ENCODE results near the gene GALNTL6. TPM values are rescaled to one million over a fixed set of nuclear protein-coding genes. Genes with fewer than 3 reads are reported as not detected.
A peak's percentile ranks its signal among the peaks of the same experiment; 100 is the strongest.

GALNTL6 gene
- total and polyA plus RNA-seq, 4 donors = 6.1 to 25.4 (median 22.5) TPM

DNA sequence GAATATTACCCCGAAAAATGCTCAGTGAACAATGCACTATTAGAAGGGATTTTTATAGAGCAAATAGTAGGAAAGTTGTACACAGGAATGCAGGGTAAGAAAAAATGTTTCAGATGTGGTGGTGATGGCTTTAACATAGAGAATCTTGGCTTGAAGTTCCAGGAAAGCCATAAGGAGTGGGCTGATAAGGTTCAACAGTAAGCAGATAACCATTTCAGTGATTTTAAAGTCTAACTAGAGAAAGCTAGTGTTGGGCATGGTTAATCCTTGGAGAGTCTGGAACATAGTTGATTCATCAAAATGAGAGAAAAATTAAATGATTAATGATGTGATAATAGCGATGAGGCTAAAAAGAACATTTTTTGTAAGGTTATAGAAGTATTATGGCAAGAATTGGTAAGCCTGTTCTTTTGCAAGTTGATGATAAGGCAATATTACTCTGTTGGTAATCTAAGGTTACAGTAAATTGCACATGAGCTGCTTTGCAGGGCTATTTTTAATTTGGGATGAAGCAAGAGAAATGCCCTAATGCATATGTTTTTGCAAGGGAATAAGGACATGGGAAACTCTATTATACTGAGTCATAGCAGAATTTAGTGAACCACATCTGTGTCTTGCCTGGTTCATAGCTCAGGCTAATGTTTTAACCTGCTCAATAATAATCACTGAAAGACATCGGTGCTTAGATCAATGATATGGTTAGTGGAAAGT, 44.3 kb downstream of the GALNTL6 start:
- no peaks in the 10 kb centered on the region for H3K27me3 ChIP-seq (ENCODE audit: control insufficient read depth, insufficient read depth, low read length)
- H3K9me3 ChIP-seq (ENCODE audit: control insufficient read depth, insufficient read depth, low read length) = no peaks in the 10 kb centered on the region
- DNase-seq (ENCODE audit: low read depth in 4 of 6, low spot score in 6 of 6) = no peak
- WGBS (ENCODE audit: insufficient coverage) = 100% methylated on average over 1 of the region's 3 CpGs
- H3K4me3 ChIP-seq (ENCODE audit: low read depth, low read length) = no peak overlapping the region
- H3K27ac ChIP-seq (ENCODE audit: low read depth, low read length) = no peak overlapping the region
- H3K36me3 ChIP-seq (ENCODE audit: control insufficient read depth, insufficient read depth, low read length) = no peaks in the 10 kb centered on the region
- H3K4me1 ChIP-seq (ENCODE audit: control insufficient read depth, insufficient read depth, low read length) = no peaks in the 10 kb centered on the region

DNA sequence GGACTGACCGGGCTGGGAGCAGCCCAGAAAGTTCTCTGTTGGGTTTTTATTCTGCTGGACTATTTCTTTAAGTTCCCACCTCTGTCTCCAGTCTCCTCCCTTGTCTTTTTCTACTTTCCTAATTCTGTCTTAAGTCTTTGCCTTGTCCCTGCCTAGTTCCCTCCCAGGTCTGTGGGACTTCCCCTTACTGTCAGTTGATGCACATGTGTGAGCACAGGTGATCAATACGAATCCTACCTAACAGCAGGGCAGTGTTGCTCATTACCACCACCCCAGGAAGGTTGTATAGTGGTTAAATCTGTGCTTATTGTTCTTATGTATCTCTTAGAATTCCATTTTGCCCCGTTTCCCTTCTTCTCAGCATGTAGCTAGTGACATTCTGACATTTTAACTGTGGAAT, 62.1 kb downstream of the GALNTL6 start:
- Histone ChIP-seq H3K4me1 (ENCODE audit: control insufficient read depth, insufficient read depth, low read length) (no peaks in the 10 kb centered on the region), H3K4me3 (ENCODE audit: low read depth, low read length) (no peak overlapping the region), H3K27me3 (ENCODE audit: control insufficient read depth, insufficient read depth, low read length) (no peaks in the 10 kb centered on the region), H3K9me3 (ENCODE audit: control insufficient read depth, insufficient read depth, low read length) (no peaks in the 10 kb centered on the region), H3K36me3 (ENCODE audit: control insufficient read depth, insufficient read depth, low read length) (no peaks in the 10 kb centered on the region), H3K27ac (ENCODE audit: low read depth, low read length) (no peak overlapping the region)
- WGBS (ENCODE audit: insufficient coverage) = no CpG with 5 or more reads among the region's 3 CpGs
- DNase-seq (ENCODE audit: low read depth in 4 of 6, low spot score in 6 of 6) = no peak

DNA sequence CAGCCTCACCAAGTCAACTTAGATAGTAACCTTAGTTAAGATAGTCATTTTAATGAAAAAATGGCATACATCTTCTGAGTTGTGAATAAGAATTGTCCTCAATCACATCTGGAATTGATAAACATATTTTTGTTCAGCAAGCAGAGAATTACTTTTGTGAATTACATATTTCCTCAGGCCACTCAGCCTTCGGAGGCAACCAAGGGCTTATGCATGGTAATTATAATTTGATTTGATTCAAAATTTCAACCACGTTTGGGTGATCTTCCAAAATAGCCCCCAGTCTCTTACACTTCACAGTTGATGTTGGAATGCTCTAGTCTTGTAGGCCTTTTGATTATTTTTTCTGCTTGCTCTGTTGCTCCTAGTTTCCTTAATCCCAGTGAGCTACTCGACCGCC, 63.4 kb downstream of the GALNTL6 start:
- no peaks in the 10 kb centered on the region for H3K4me1 ChIP-seq (ENCODE audit: control insufficient read depth, insufficient read depth, low read length)
- H3K27me3 ChIP-seq (ENCODE audit: control insufficient read depth, insufficient read depth, low read length) = no peaks in the 10 kb centered on the region
- WGBS (ENCODE audit: insufficient coverage) = no CpG with 5 or more reads among the region's 4 CpGs
- H3K36me3 ChIP-seq (ENCODE audit: control insufficient read depth, insufficient read depth, low read length) = no peaks in the 10 kb centered on the region
- H3K9me3 ChIP-seq (ENCODE audit: control insufficient read depth, insufficient read depth, low read length) = no peaks in the 10 kb centered on the region
- H3K27ac ChIP-seq (ENCODE audit: low read depth, low read length) = no peak overlapping the region
- no peak overlapping the region for H3K4me3 ChIP-seq (ENCODE audit: low read depth, low read length)
- DNase-seq (ENCODE audit: low read depth in 4 of 6, low spot score in 6 of 6) = no peak

DNA sequence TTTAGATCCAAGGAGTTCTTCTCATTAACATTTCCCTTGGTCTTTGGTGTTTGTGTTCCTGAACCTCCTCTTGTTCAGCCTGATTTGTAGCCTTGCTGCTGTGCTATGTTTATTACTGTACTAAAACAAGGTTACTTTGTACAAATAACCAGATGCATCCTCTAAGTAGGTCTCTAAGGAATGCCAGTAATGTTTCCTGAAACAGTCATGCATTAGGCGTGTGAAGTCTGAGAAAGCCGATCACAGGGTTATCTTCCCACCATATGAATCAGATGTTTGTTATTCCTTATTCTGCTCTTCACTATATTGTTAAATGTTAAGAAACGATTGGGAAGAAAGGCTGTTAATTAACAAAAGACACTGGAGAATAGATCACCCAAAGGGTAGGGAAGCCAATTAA, 66.9 kb downstream of the GALNTL6 start:
- peak in 2 of 6 donors; percentile 3 to 59 for DNase-seq (ENCODE audit: low read depth in 4 of 6, low spot score in 6 of 6)
- no CpG with 5 or more reads among the region's 3 CpGs for WGBS (ENCODE audit: insufficient coverage)
- H3K36me3 ChIP-seq (ENCODE audit: control insufficient read depth, insufficient read depth, low read length) = no peaks in the 10 kb centered on the region

GRCh38 chr4:171889681-171890080, 76.5 kb downstream of the GALNTL6 start:
- no peaks in the 10 kb centered on the region for H3K27me3 ChIP-seq (ENCODE audit: control insufficient read depth, insufficient read depth, low read length)
- H3K36me3 ChIP-seq (ENCODE audit: control insufficient read depth, insufficient read depth, low read length) = no peaks in the 10 kb centered on the region
- peak in 1 of 6 donors; percentile 73 for DNase-seq (ENCODE audit: low read depth in 4 of 6, low spot score in 6 of 6)
- H3K9me3 ChIP-seq (ENCODE audit: control insufficient read depth, insufficient read depth, low read length) = no peaks in the 10 kb centered on the region
- no CpG with 5 or more reads among the region's 3 CpGs for WGBS (ENCODE audit: insufficient coverage)
- no peak overlapping the region for H3K27ac ChIP-seq (ENCODE audit: low read depth, low read length)
- no peak overlapping the region for H3K4me3 ChIP-seq (ENCODE audit: low read depth, low read length)
- H3K4me1 ChIP-seq (ENCODE audit: control insufficient read depth, insufficient read depth, low read length) = no peaks in the 10 kb centered on the region

More for the DNA sequence above, 66.9 kb downstream of the GALNTL6 start:
- no peaks in the 10 kb centered on the region for H3K4me1 ChIP-seq (ENCODE audit: control insufficient read depth, insufficient read depth, low read length)
- no peaks in the 10 kb centered on the region for H3K27me3 ChIP-seq (ENCODE audit: control insufficient read depth, insufficient read depth, low read length)
- H3K9me3 ChIP-seq (ENCODE audit: control insufficient read depth, insufficient read depth, low read length) = no peaks in the 10 kb centered on the region
- no peak overlapping the region for H3K27ac ChIP-seq (ENCODE audit: low read depth, low read length)
- no peak overlapping the region for H3K4me3 ChIP-seq (ENCODE audit: low read depth, low read length)

DNA sequence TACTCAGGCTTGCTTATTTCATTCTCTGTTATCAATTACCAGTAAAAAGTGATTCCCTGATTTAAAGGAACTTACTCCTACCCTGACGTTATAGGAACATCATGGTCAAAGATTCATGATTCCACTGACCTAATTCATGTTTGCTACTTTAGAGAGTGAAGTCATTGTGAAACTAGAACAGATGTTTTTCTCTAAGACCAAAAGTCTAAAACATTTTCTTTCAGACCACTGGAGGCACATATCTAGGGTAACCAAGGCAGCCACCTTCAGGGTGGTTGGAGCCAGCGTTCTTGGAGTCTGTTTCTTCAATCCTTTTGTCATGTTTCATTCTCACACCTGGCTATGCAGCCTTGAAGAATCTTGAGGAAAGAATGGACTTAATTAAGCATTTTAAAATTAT, 77.8 kb downstream of the GALNTL6 start:
- H3K36me3 ChIP-seq (ENCODE audit: control insufficient read depth, insufficient read depth, low read length) = no peaks in the 10 kb centered on the region
- H3K27me3 ChIP-seq (ENCODE audit: control insufficient read depth, insufficient read depth, low read length) = no peaks in the 10 kb centered on the region
- WGBS (ENCODE audit: insufficient coverage) = no CpG with 5 or more reads among the region's 2 CpGs
- H3K27ac ChIP-seq (ENCODE audit: low read depth, low read length) = no peak overlapping the region
- no peak overlapping the region for H3K4me3 ChIP-seq (ENCODE audit: low read depth, low read length)
- H3K9me3 ChIP-seq (ENCODE audit: control insufficient read depth, insufficient read depth, low read length) = no peaks in the 10 kb centered on the region
- no peaks in the 10 kb centered on the region for H3K4me1 ChIP-seq (ENCODE audit: control insufficient read depth, insufficient read depth, low read length)
- DNase-seq (ENCODE audit: low read depth in 4 of 6, low spot score in 6 of 6) = no peak

- no CpG with 5 or more reads among the region's 3 CpGs for WGBS (ENCODE audit: insufficient coverage)
- Histone ChIP-seq H3K27ac (ENCODE audit: low read depth, low read length) (no peak overlapping the region), H3K27me3 (ENCODE audit: control insufficient read depth, insufficient read depth, low read length) (no peaks in the 10 kb centered on the region), H3K9me3 (ENCODE audit: control insufficient read depth, insufficient read depth, low read length) (no peaks in the 10 kb centered on the region), H3K4me3 (ENCODE audit: low read depth, low read length) (no peak overlapping the region), H3K4me1 (ENCODE audit: control insufficient read depth, insufficient read depth, low read length) (no peaks in the 10 kb centered on the region), H3K36me3 (ENCODE audit: control insufficient read depth, insufficient read depth, low read length) (no peaks in the 10 kb centered on the region)
- no peak for DNase-seq (ENCODE audit: low read depth in 4 of 6, low spot score in 6 of 6)
Measured at GRCh38 chr4:171896426-171896825, 83.2 kb downstream of the GALNTL6 start.

DNA sequence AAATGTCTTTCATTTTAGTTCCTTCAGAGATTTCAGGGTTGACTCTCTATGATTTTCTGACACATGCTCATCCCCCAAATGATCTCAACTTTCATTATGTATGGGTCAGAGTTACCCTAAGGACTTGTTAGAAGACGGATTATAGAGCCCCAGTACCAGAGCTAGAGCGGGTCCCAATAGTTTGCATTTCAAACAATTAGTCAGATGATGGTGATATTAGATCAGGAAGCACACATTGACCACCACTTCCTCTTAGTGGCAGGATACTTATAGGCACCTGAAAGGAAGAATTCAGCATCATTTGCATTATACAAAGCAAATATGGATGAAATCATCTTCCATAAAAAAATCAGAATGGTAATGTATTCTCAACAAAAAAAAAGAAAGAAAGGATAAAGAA, 106.1 kb downstream of the GALNTL6 start:
- Histone ChIP-seq H3K27ac (ENCODE audit: low read depth, low read length) (no peak overlapping the region), H3K4me3 (ENCODE audit: low read depth, low read length) (no peak overlapping the region), H3K27me3 (ENCODE audit: control insufficient read depth, insufficient read depth, low read length) (no peaks in the 10 kb centered on the region), H3K9me3 (ENCODE audit: control insufficient read depth, insufficient read depth, low read length) (no peaks in the 10 kb centered on the region), H3K4me1 (ENCODE audit: control insufficient read depth, insufficient read depth, low read length) (no peaks in the 10 kb centered on the region), H3K36me3 (ENCODE audit: control insufficient read depth, insufficient read depth, low read length) (no peaks in the 10 kb centered on the region)
- DNase-seq (ENCODE audit: low read depth in 4 of 6, low spot score in 6 of 6) = no peak
- no CpG with 5 or more reads among the region's 2 CpGs for WGBS (ENCODE audit: insufficient coverage)

GRCh38 chr4:171920901-171921300, 107.7 kb downstream of the GALNTL6 start:
- no peak overlapping the region for H3K27ac ChIP-seq (ENCODE audit: low read depth, low read length)
- no CpG with 5 or more reads among the region's 3 CpGs for WGBS (ENCODE audit: insufficient coverage)
- H3K4me1 ChIP-seq (ENCODE audit: control insufficient read depth, insufficient read depth, low read length) = no peaks in the 10 kb centered on the region
- no peaks in the 10 kb centered on the region for H3K36me3 ChIP-seq (ENCODE audit: control insufficient read depth, insufficient read depth, low read length)
- H3K9me3 ChIP-seq (ENCODE audit: control insufficient read depth, insufficient read depth, low read length) = no peaks in the 10 kb centered on the region
- no peak for DNase-seq (ENCODE audit: low read depth in 4 of 6, low spot score in 6 of 6)
- no peak overlapping the region for H3K4me3 ChIP-seq (ENCODE audit: low read depth, low read length)
- no peaks in the 10 kb centered on the region for H3K27me3 ChIP-seq (ENCODE audit: control insufficient read depth, insufficient read depth, low read length)

GRCh38 chr4:171924746-171925376, 111.7 kb downstream of the GALNTL6 start:
- Histone ChIP-seq H3K4me3 (ENCODE audit: low read depth, low read length) (no peak overlapping the region), H3K36me3 (ENCODE audit: control insufficient read depth, insufficient read depth, low read length) (peaks cover 4% of the 10 kb centered on the region), H3K4me1 (ENCODE audit: control insufficient read depth, insufficient read depth, low read length) (no peaks in the 10 kb centered on the region), H3K27ac (ENCODE audit: low read depth, low read length) (no peak overlapping the region), H3K9me3 (ENCODE audit: control insufficient read depth, insufficient read depth, low read length) (no peaks in the 10 kb centered on the region), H3K27me3 (ENCODE audit: control insufficient read depth, insufficient read depth, low read length) (no peaks in the 10 kb centered on the region)
- peak in 1 of 6 donors; percentile 10 for DNase-seq (ENCODE audit: low read depth in 4 of 6, low spot score in 6 of 6)
- WGBS (ENCODE audit: insufficient coverage) = 64% methylated on average over 4 of the region's 5 CpGs
